ENCODE data around the gene ANKRD6. TPM values are rescaled to one million over a fixed set of nuclear protein-coding genes. Genes with fewer than 3 reads are reported as not detected.

The ANKRD6 gene
- total RNA-seq, 1 experiment from 2014 or later: 5.6 TPM

- Histone ChIP-seq H3K9me3 (ENCODE audit: control insufficient read depth, low read depth, low read length) (no peaks in the 10 kb centered on the region), H3K27ac (ENCODE audit: insufficient read length, low read depth, low read length) (no peak overlapping the region), H4K8ac (replicated peaks; ENCODE audit: insufficient read length, low read depth, low read length) (no peak overlapping the region), H3K4me1 (ENCODE audit: insufficient read depth, low read length) (no peaks in the 10 kb centered on the region), H3T11ph (ENCODE audit: low read length) (no peak overlapping the region), H3K4ac (ENCODE audit: low read depth, low read length) (no peak overlapping the region), H2BK12ac (ENCODE audit: insufficient read length, low read depth, low read length) (no peak overlapping the region), H2BK5ac (ENCODE audit: insufficient read length, low read length) (no peak overlapping the region), H4K91ac (ENCODE audit: insufficient read length, low read depth, low read length) (no peak overlapping the region), H3K23ac (ENCODE audit: insufficient read length, low read depth, low read length) (no peak overlapping the region), H2AK5ac (ENCODE audit: insufficient read length, low read length) (no peak overlapping the region), H3K14ac (ENCODE audit: insufficient read depth, low read length) (no peak overlapping the region), H3K27me3 (ENCODE audit: insufficient read depth, low read length) (no peaks in the 10 kb centered on the region), H3K4me2 (ENCODE audit: insufficient read depth, insufficient read length, low read length) (no peak overlapping the region), H2BK120ac (ENCODE audit: low read depth, low read length, poor library complexity, severe bottlenecking) (no peak overlapping the region), H2BK20ac (ENCODE audit: low read depth, low read length, poor library complexity, severe bottlenecking) (no peak overlapping the region), H3K18ac (ENCODE audit: insufficient read length, low read depth, low read length) (no peak overlapping the region), H3K9ac (ENCODE audit: extremely low read depth, insufficient read length, low read length) (no peak overlapping the region), H4K5ac (ENCODE audit: insufficient read length, low read depth, low read length) (no peak overlapping the region), H3K56ac (ENCODE audit: insufficient read length, low read depth, low read length) (no peak overlapping the region), H3K23me2 (ENCODE audit: insufficient read length, low read depth, low read length, poor library complexity, severe bottlenecking) (no peaks in the 10 kb centered on the region), H2BK15ac (ENCODE audit: low read depth, low read length) (no peak overlapping the region), H3K79me2 (ENCODE audit: insufficient read depth, low read length) (no peaks in the 10 kb centered on the region), H2AFZ (ENCODE audit: low read length) (no peak overlapping the region), H4K20me1 (ENCODE audit: control insufficient read depth, insufficient read depth, insufficient read length) (no peaks in the 10 kb centered on the region), H3K79me1 (ENCODE audit: insufficient read depth, low read depth, low read length, poor library complexity, severe bottlenecking) (no peaks in the 10 kb centered on the region)
- no CpG with 5 or more reads among the region's 4 CpGs for WGBS (ENCODE audit: extremely low coverage, insufficient read length, low lambda C conversion rate)
- Mint-ChIP-seq H3K4me1 (peaks cover 3 to 15% of the 10 kb centered on the region in 2 experiments; a peak in 3 of 4 replicates), H3K27ac (0 out of 7 replicates have a peak overlapping the region, but pooled peaks of 1 of the 3 experiments have one; percentile 11), H3K9me3 (no peaks in the 10 kb centered on the region), H3K27me3 (ENCODE audit: low read depth) (no peaks in the 10 kb centered on the region), H3K36me3 (ENCODE audit: insufficient read depth in 1 of 3, low read depth in 3 of 3) (no peaks in the 10 kb centered on the region), H3K4me3 (no peak overlapping the region)
- no peak for DNase-seq
- no peak for TF ChIP-seq CTCF (conservative IDR thresholded peaks at IDR 0.05)
Observed at GRCh38 chr6:89581689-89582088, 148.7 kb downstream of the ANKRD6 start.
